Neural progenitor cell (in vitro differentiated cells): Measurements from ENCODE around the gene PRM2. TPM values are rescaled to one million over a fixed set of nuclear protein-coding genes. Genes with fewer than 3 reads are reported as not detected.
A peak's percentile ranks its signal among the peaks of the same experiment; 100 is the strongest.

Experiments
- DNase-seq: peaks from one replicate; pipeline ENCODE4 v3.0.0-alpha.2; 2016; ENCODE audit warnings: low spot score
- H2AFZ ChIP-seq: fragments of 200-600 bp; sonication (generic); replicated peaks from 2 replicates; pipeline ENCODE4 v1.6.1; 2016; ENCODE audit warnings: antibody characterized with exemption
- H3F3A ChIP-seq: fragments of 200-600 bp; sonication (generic); 2 replicates; pipeline ENCODE4 v1.6.1; 2016; ENCODE audit warnings: antibody characterized with exemption, low read depth
- H3K27ac ChIP-seq: fragments of 200-600 bp; sonication (generic); 2 replicates; pipeline ENCODE4 v1.5.1; 2016; ENCODE audit warnings: mild to moderate bottlenecking
- H3K27me3 ChIP-seq: fragments of 200-600 bp; sonication (generic); 2 replicates; pipeline ENCODE4 v1.6.1; 2016; ENCODE audit warnings: mild to moderate bottlenecking, moderate library complexity
- H3K36me3 ChIP-seq: fragments of 200-600 bp; sonication (generic); 2 replicates; pipeline ENCODE4 v1.5.1; 2016
- H3K4me1 ChIP-seq: fragments of 200-600 bp; sonication (generic); 2 replicates; pipeline ENCODE4 v1.6.1; 2016; ENCODE audit warnings: mixed run types
- H3K4me2 ChIP-seq: fragments of 200-600 bp; sonication (generic); 2 replicates; pipeline ENCODE4 v1.6.1; 2016
- H3K4me3 ChIP-seq: fragments of 200-600 bp; sonication (generic); 2 replicates; pipeline ENCODE4 v1.5.1; 2016
- H3K79me2 ChIP-seq: fragments of 200-600 bp; sonication (generic); 2 replicates; pipeline ENCODE4 v1.6.1; 2016; ENCODE audit warnings: low read depth
- H3K9ac ChIP-seq: fragments of 200-600 bp; sonication (generic); 2 replicates; pipeline ENCODE4 v1.6.1; 2016
- H3K9me3 ChIP-seq: fragments of 200-600 bp; sonication (generic); 2 replicates; pipeline ENCODE4 v1.5.1; 2016; ENCODE audit warnings: low read depth
- H4K20me1 ChIP-seq: fragments of 200-600 bp; sonication (generic); 2 replicates; pipeline ENCODE4 v1.6.1; 2016; ENCODE audit warnings: low read depth
- H3K27ac Mint-ChIP-seq: 3 replicates; pipeline ENCODE4 v1.8.0; 2021; ENCODE audit warnings: mixed read lengths
- H3K27me3 Mint-ChIP-seq: 2 replicates; pipeline ENCODE4 v1.8.0; 2022; ENCODE audit warnings: low read depth, mild to moderate bottlenecking, inconsistent platforms, moderate library complexity, mixed read lengths; ENCODE audit not compliant: insufficient read depth
- H3K36me3 Mint-ChIP-seq: 3 replicates; pipeline ENCODE4 v1.8.0; 2021; ENCODE audit warnings: mixed read lengths
- H3K4me1 Mint-ChIP-seq: 3 replicates; pipeline ENCODE4 v1.8.0; 2021; ENCODE audit warnings: mixed read lengths
- H3K4me3 Mint-ChIP-seq: 3 replicates; pipeline ENCODE4 v1.8.0; 2021; ENCODE audit warnings: mild to moderate bottlenecking, moderate library complexity, mixed read lengths
- H3K9me3 Mint-ChIP-seq: 3 replicates; pipeline ENCODE4 v1.8.0; 2020; ENCODE audit warnings: mixed read lengths
- EZH2 ChIP-seq: fragments of 200-600 bp; sonication (generic); IDR thresholded peaks from 2 replicates; pipeline ENCODE4 v1.6.1; 2017; ENCODE audit warnings: antibody characterized with exemption, mild to moderate bottlenecking, moderate library complexity
- EZH2phosphoT487 ChIP-seq: fragments of 200-600 bp; sonication (generic); IDR thresholded peaks from 2 replicates; pipeline ENCODE4 v1.6.1; 2017; ENCODE audit warnings: antibody characterized with exemption
- total RNA-seq: library from RNA; depleted of rRNA; stranded (reverse); fragments of >200 nt; gene quantifications from 2 replicates; pipeline ENCODE4 v1.2.3, GENCODE V29; 2015; ENCODE audit warnings: low replicate concordance
- TF ChIP-seq, protein P1 (sequence below): fragments of 200-600 bp; sonication (generic); IDR thresholded peaks from 2 replicates; pipeline ENCODE4 v1.5.1; 2017; ENCODE audit warnings: antibody characterized with exemption, mild to moderate bottlenecking

Gene PRM2
- total RNA-seq, 1 donor from 2014 or later = not detected

DNA sequence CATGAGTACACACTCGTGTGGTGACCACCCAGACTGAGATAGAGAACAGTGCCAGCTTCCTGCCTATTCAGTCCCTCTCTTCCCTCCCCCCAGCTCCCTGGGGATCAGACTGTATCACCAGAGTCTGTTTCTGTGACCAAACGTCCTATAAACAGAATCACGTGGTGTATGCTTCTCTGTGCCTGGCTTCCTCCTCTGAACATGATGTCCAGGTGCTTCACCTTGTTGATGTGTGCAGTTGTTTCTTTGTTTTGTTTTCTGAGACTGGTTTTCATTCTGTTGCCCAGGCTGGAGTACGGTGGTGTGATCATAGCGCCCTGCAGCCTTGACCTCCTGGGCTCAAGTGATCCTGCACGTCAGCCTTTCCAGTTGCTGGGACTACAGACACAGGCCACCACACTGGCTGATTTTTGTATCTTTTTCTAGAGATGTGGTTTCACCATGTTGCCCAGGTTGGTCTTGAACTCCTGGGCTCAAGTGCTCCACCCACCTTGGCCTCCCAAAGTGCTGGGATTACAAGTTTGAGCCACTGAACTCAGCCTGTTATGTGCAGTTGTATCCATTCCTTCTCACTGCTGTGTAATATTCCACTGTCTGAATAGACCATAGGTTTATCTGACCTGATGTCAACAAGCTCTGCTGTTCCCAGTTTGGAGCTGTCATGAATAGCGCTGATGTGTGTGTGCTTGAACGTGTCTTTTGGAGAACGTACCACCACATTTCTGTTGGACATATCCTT, 33.8 kb upstream of the PRM2 start:
- Histone ChIP-seq H3K79me2 (no peaks in the 10 kb centered on the region), H4K20me1 (no peaks in the 10 kb centered on the region), H3K9me3 (no peaks in the 10 kb centered on the region), H2AFZ (no peak overlapping the region), H3K27me3 (peaks cover 11% of the 10 kb centered on the region), H3F3A (peaks cover 8% of the 10 kb centered on the region), H3K4me3 (no peak overlapping the region), H3K9ac (no peak overlapping the region), H3K36me3 (no peaks in the 10 kb centered on the region), H3K27ac (no peak overlapping the region), H3K4me1 (peaks cover 8% of the 10 kb centered on the region), H3K4me2 (no peak overlapping the region)
- peaks cover 28% of the 10 kb centered on the region for H3K4me1 Mint-ChIP-seq
- H3K9me3 Mint-ChIP-seq = no peaks in the 10 kb centered on the region
- DNase-seq = no peak
- TF ChIP-seq EZH2phosphoT487 (no peak), EZH2 (no peak)
- TF ChIP-seq, protein P1, sequence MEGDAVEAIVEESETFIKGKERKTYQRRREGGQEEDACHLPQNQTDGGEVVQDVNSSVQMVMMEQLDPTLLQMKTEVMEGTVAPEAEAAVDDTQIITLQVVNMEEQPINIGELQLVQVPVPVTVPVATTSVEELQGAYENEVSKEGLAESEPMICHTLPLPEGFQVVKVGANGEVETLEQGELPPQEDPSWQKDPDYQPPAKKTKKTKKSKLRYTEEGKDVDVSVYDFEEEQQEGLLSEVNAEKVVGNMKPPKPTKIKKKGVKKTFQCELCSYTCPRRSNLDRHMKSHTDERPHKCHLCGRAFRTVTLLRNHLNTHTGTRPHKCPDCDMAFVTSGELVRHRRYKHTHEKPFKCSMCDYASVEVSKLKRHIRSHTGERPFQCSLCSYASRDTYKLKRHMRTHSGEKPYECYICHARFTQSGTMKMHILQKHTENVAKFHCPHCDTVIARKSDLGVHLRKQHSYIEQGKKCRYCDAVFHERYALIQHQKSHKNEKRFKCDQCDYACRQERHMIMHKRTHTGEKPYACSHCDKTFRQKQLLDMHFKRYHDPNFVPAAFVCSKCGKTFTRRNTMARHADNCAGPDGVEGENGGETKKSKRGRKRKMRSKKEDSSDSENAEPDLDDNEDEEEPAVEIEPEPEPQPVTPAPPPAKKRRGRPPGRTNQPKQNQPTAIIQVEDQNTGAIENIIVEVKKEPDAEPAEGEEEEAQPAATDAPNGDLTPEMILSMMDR = no peak
- no peak overlapping the region for H3K4me3 Mint-ChIP-seq
- H3K27me3 Mint-ChIP-seq = peaks cover 10% of the 10 kb centered on the region
- no peaks in the 10 kb centered on the region for H3K36me3 Mint-ChIP-seq
- no peak overlapping the region for H3K27ac Mint-ChIP-seq

- no peaks in the 10 kb centered on the region for H3K27me3 ChIP-seq
- H3K36me3 ChIP-seq = no peaks in the 10 kb centered on the region
- H3K4me1 Mint-ChIP-seq = peaks cover 20% of the 10 kb centered on the region
- no peak overlapping the region for H3K27ac Mint-ChIP-seq
- H3K9ac ChIP-seq = no peak overlapping the region
- H3K79me2 ChIP-seq = no peaks in the 10 kb centered on the region
- H3K27ac ChIP-seq = no peak overlapping the region
- no peak overlapping the region for H2AFZ ChIP-seq
- TF ChIP-seq EZH2phosphoT487 = no peak
- TF ChIP-seq EZH2 = no peak
- TF ChIP-seq, protein P1 = no peak
- peaks cover 10% of the 10 kb centered on the region for H3K27me3 Mint-ChIP-seq
- peaks cover 6% of the 10 kb centered on the region for H3K4me1 ChIP-seq
- DNase-seq = peak; percentile 24
- H3K9me3 ChIP-seq = no peaks in the 10 kb centered on the region
- no peaks in the 10 kb centered on the region for H4K20me1 ChIP-seq
- no peaks in the 10 kb centered on the region for H3K36me3 Mint-ChIP-seq
- no peak overlapping the region for H3K4me3 ChIP-seq
- H3K4me3 Mint-ChIP-seq = no peak overlapping the region
- H3F3A ChIP-seq = no peaks in the 10 kb centered on the region
- no peak overlapping the region for H3K4me2 ChIP-seq
- H3K9me3 Mint-ChIP-seq = peaks cover 4% of the 10 kb centered on the region
Measured at GRCh38 chr16:11308493-11309283, 32.4 kb upstream of the PRM2 start.

DNA sequence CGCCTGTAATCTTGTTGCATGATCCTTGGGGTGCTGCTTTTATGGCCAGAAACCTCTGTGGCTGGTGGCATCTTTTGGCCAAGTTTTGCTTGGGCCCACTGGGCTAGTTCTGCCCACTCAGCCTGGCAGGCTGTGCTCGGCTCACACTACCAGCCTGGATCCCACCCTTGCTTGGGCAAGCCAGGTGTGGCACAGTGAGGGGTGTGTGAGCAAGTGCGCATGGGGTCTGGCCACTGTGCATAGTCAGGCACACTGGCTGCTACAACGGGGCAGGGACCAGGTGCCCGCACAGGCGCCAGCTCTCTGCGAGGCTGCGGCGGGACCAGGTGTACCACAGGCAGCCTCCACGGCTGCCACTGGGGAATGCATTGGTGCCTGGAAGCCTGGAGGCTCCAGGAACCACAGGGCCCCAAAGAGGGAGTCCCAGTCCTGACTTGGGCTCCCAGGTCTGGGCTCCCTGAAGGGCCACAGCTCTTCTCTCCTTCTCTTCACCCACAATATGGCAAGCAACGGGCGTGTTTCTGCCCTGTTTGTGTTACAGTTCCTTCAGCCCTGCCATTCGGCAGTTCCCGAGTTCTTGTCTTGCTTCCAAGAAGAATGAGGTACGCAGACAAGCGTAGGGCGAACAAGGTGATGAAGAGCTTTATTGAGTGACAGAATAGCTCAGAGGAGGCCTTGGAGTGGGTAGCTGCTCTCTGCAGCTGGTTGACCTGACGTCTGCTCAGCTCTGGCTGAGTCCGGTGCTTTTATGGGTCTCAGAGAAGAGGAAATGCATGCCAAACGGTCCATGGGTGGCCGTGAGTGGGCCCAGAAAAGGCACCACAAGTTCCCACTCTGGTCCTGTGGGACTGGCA, 31.6 kb upstream of the PRM2 start:
- H2AFZ ChIP-seq = no peak overlapping the region
- no peak for DNase-seq
- no peak overlapping the region for H3K27ac ChIP-seq
- H3K4me1 ChIP-seq = peaks cover 6% of the 10 kb centered on the region
- H4K20me1 ChIP-seq = no peaks in the 10 kb centered on the region
- peaks cover 17% of the 10 kb centered on the region for H3K4me1 Mint-ChIP-seq
- H3K36me3 ChIP-seq = no peaks in the 10 kb centered on the region
- H3K27ac Mint-ChIP-seq = no peak overlapping the region
- H3K36me3 Mint-ChIP-seq = no peaks in the 10 kb centered on the region
- H3F3A ChIP-seq = no peaks in the 10 kb centered on the region
- H3K4me2 ChIP-seq = no peak overlapping the region
- no peak overlapping the region for H3K4me3 Mint-ChIP-seq
- no peak overlapping the region for H3K9ac ChIP-seq
- no peak overlapping the region for H3K4me3 ChIP-seq
- H3K9me3 Mint-ChIP-seq = peaks cover 4% of the 10 kb centered on the region
- H3K27me3 ChIP-seq = no peaks in the 10 kb centered on the region
- TF ChIP-seq, protein P1 = no peak
- no peak for TF ChIP-seq EZH2phosphoT487
- no peak for TF ChIP-seq EZH2
- H3K9me3 ChIP-seq = no peaks in the 10 kb centered on the region
- H3K27me3 Mint-ChIP-seq = peaks cover 12% of the 10 kb centered on the region
- H3K79me2 ChIP-seq = no peaks in the 10 kb centered on the region
